Testis (tissue), 2 donors: Measurements from ENCODE around the gene CACNA1D.

Experiments
- POLR2A ChIP-seq: fragments of 450-650 bp; IDR thresholded peaks from one replicate; pipeline ENCODE4 v1.6.1; 2017; ENCODE audit warnings: antibody characterized with exemption, mild to moderate bottlenecking, moderate library complexity
- TF ChIP-seq, protein P1 (sequence below), 3 experiments: fragments of 450-650 bp in 2 of 3; fragments of 200-600 bp in 1 of 3; sonication (generic) in 1 of 3; IDR thresholded peaks; one replicate each; pipeline ENCODE4 v1.5.1; 2016 to 2019; ENCODE audit warnings: antibody characterized with exemption in 3 of 3, mild to moderate bottlenecking in 2 of 3, moderate library complexity in 1 of 3

DNA sequence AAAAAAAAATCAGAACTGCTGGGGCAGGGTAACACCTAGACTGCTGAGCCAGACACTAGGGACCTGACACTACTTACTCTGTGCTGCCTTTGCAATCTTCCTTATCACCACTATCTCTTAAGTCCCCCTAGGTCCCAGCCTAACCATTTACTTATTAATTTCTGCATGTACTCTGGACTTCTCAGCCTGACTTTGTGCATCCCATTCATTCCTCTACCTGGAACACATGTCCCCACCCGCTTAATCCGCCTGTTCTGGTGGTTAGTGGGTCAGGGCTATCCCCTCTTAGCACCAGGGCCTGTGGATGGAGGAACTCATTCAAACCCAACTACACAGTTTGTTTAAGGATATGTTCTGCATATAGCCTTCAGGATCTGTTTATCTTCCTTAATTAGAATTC, 5.0 kb upstream of the CACNA1D start:
- TF ChIP-seq, protein P1, sequence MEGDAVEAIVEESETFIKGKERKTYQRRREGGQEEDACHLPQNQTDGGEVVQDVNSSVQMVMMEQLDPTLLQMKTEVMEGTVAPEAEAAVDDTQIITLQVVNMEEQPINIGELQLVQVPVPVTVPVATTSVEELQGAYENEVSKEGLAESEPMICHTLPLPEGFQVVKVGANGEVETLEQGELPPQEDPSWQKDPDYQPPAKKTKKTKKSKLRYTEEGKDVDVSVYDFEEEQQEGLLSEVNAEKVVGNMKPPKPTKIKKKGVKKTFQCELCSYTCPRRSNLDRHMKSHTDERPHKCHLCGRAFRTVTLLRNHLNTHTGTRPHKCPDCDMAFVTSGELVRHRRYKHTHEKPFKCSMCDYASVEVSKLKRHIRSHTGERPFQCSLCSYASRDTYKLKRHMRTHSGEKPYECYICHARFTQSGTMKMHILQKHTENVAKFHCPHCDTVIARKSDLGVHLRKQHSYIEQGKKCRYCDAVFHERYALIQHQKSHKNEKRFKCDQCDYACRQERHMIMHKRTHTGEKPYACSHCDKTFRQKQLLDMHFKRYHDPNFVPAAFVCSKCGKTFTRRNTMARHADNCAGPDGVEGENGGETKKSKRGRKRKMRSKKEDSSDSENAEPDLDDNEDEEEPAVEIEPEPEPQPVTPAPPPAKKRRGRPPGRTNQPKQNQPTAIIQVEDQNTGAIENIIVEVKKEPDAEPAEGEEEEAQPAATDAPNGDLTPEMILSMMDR (IDR thresholded peaks at IDR 0.05): no peak
- TF ChIP-seq POLR2A: no peak
